K562 (cell line): Measurements from ENCODE around the gene KRABD2.

Experiments
- CUX1 ChIP-seq: fragments of 200-800 bp; sonication (Bioruptor generic); IDR thresholded peaks from 2 replicates; pipeline ENCODE4 v1.6.1; 2016; ENCODE audit warnings: missing genetic modification characterization, missing compliant biosample characterization
- ETS2 ChIP-seq: IDR thresholded peaks from 2 replicates; pipeline ENCODE4 v1.6.1; 2016; ENCODE audit warnings: borderline replicate concordance, missing genetic modification characterization, mild to moderate bottlenecking, moderate library complexity, missing compliant biosample characterization; ENCODE audit not compliant: poor library complexity, severe bottlenecking
- ETV1 ChIP-seq: fragments of 450-650 bp; conservative IDR thresholded peaks from 2 replicates; pipeline ENCODE4 v1.6.1; 2016; ENCODE audit warnings: missing genetic modification characterization, control low read depth, low read depth, missing compliant biosample characterization
- FOXJ2 ChIP-seq: fragments of 200-800 bp; sonication (Bioruptor generic); IDR thresholded peaks from 2 replicates; pipeline ENCODE4 v1.6.1; 2016; ENCODE audit warnings: missing genetic modification characterization, missing compliant biosample characterization
- GTF2A2 ChIP-seq: IDR thresholded peaks from 2 replicates; pipeline ENCODE4 v1.6.1; 2016; ENCODE audit warnings: mild to moderate bottlenecking, missing genetic modification characterization, missing compliant biosample characterization
- HDAC3 ChIP-seq: fragments of 450-650 bp; IDR thresholded peaks from 2 replicates; pipeline ENCODE4 v1.6.1; 2018; ENCODE audit warnings: borderline replicate concordance, mild to moderate bottlenecking, moderate library complexity; ENCODE audit not compliant: partially characterized antibody
- HMG20B ChIP-seq: fragments of 250-450 bp; sonication (Bioruptor Pico); IDR thresholded peaks from 2 replicates; pipeline ENCODE4 v1.5.0; 2021; ENCODE audit warnings: mild to moderate bottlenecking
- ILF3 ChIP-seq: fragments of 450-650 bp; IDR thresholded peaks from 2 replicates; pipeline ENCODE4 v1.6.1; 2018; ENCODE audit warnings: antibody characterized with exemption, mild to moderate bottlenecking, moderate library complexity, borderline replicate concordance
- MCM2 ChIP-seq: fragments of 450-650 bp; IDR thresholded peaks from 2 replicates; pipeline ENCODE4 v1.6.1; 2017; ENCODE audit warnings: low read depth, mild to moderate bottlenecking
- PCBP2 ChIP-seq: fragments of 200-400 bp; formaldehyde crosslinking; IDR thresholded peaks from 2 replicates; pipeline ENCODE4 v1.6.1; 2018; ENCODE audit warnings: low read length, low read depth, mild to moderate bottlenecking, moderate library complexity; ENCODE audit not compliant: poor library complexity, severe bottlenecking
- POLR2AphosphoS5 ChIP-seq: IDR thresholded peaks from 2 replicates; pipeline ENCODE4 v1.6.1; 2011; ENCODE audit warnings: mild to moderate bottlenecking, low read depth, low read length, moderate library complexity; ENCODE audit not compliant: control insufficient read depth, insufficient read depth
- RFX7 ChIP-seq: fragments of 250-450 bp; sonication (Bioruptor Pico); IDR thresholded peaks from 2 replicates; pipeline ENCODE4 v1.5.1; 2021; ENCODE audit warnings: mild to moderate bottlenecking
- XRCC4 ChIP-seq: IDR thresholded peaks from one replicate; pipeline ENCODE4 v1.6.1; 2011; ENCODE audit not compliant: insufficient read depth, insufficient read length; ENCODE audit errors: extremely low read depth
- ZNF583 ChIP-seq: fragments of 250-450 bp; sonication (Bioruptor Pico); IDR thresholded peaks from 2 replicates; pipeline ENCODE4 v1.4.0; 2020
- ZNF707 ChIP-seq: fragments of 250-450 bp; sonication (Bioruptor Pico); conservative IDR thresholded peaks from 2 replicates; pipeline ENCODE4 v1.8.0; 2022; ENCODE audit warnings: inconsistent platforms, mild to moderate bottlenecking, moderate library complexity
- ZNF830 ChIP-seq: fragments of 250-450 bp; sonication (Bioruptor Pico); IDR thresholded peaks from 2 replicates; pipeline ENCODE4 v1.5.0; 2021; ENCODE audit warnings: mild to moderate bottlenecking
- ZZZ3 ChIP-seq: fragments of 450-650 bp; IDR thresholded peaks from 2 replicates; pipeline ENCODE4 v1.6.1; 2016; ENCODE audit warnings: antibody characterized with exemption, mild to moderate bottlenecking, moderate library complexity
- TF ChIP-seq, protein P1 (sequence below): fragments of 250-450 bp; sonication (Bioruptor Pico); IDR thresholded peaks from 2 replicates; pipeline ENCODE4 v1.8.0; 2022; ENCODE audit warnings: inconsistent platforms, mild to moderate bottlenecking, moderate library complexity, borderline replicate concordance

The KRABD2 gene

GRCh38 chr17:8383143-8383822 is 6.8 kb upstream of the KRABD2 start, which contains the start of gene RPL26 (continued):
- TF ChIP-seq HDAC3 = peak; percentile 69
- TF ChIP-seq ZNF583 (CRISPR knock-in tag) = no peak
- no peak for TF ChIP-seq HMG20B
- TF ChIP-seq ETS2 (tag) = no peak
- TF ChIP-seq FOXJ2 = 0 out of 2 replicates have a peak, but pooled peaks have one; percentile 47
- no peak for TF ChIP-seq GTF2A2 (tag)
- no peak for TF ChIP-seq PCBP2
- no peak for TF ChIP-seq RFX7 (CRISPR knock-in tag)
- peak; percentile 82 for TF ChIP-seq ETV1 (tag)
- TF ChIP-seq MCM2 = no peak
- TF ChIP-seq ZNF707 (CRISPR knock-in tag) = no peak
- TF ChIP-seq ZNF830 (CRISPR knock-in tag) = no peak
- TF ChIP-seq ILF3 = no peak; the same call in 1 of the 2 replicates
- 0 out of 2 replicates have a peak, but pooled peaks have one; percentile 15 for TF ChIP-seq ZZZ3
- TF ChIP-seq CUX1 = no peak
- TF ChIP-seq XRCC4 = no peak
- TF ChIP-seq, protein P1, sequence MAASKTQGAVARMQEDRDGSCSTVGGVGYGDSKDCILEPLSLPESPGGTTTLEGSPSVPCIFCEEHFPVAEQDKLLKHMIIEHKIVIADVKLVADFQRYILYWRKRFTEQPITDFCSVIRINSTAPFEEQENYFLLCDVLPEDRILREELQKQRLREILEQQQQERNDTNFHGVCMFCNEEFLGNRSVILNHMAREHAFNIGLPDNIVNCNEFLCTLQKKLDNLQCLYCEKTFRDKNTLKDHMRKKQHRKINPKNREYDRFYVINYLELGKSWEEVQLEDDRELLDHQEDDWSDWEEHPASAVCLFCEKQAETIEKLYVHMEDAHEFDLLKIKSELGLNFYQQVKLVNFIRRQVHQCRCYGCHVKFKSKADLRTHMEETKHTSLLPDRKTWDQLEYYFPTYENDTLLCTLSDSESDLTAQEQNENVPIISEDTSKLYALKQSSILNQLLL (CRISPR knock-in tag) = no peak
- TF ChIP-seq POLR2AphosphoS5 = peak; percentile 96
